ENCODE data around the gene EPHA4.

DNA sequence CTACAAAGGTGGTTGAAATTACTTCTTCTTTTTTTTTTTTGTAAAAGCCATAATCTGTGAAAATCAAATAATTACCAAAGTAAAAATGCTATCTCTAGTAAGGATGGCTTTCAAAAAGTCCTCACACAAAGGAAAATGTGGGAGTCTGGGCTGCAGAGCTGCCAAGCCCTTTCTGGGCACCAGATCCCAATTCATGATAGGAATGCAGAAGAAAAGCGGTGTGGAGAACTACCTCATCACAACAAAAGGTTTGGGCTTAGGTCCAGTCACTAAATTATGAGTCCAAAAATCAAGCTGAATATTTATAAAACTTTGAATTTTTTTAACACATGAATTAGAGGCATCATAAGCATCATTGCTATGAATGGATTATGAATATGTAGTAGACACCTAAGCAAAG is 30.8 kb upstream of the EPHA4 start:
- no peak for TF ChIP-seq CTCF (optimal IDR thresholded peaks at IDR 0.05 in 1 of 3, IDR thresholded peaks at IDR 0.05 in 1 of 3, conservative IDR thresholded peaks at IDR 0.05 in 1 of 3; ENCODE audit: extremely low read depth in 1 of 3, insufficient read depth in 2 of 3, low read length in 3 of 3)
- TF ChIP-seq EZH2 (IDR thresholded peaks at IDR 0.05; ENCODE audit: low read length) = no peak

All from keratinocyte (primary cell).